KG1 (cell line): ENCODE results near the gene KCNK3.
"Not testable (repeated sequence)": the region's sequence is repeated elsewhere in the genome, so short reads cannot be mapped to it uniquely, and the experiment has no call there.

Experiments used
- DNase-seq: peaks from one replicate; lab custom pipeline; 2025; lab: John Stamatoyannopoulos, UW

The KCNK3 gene

GRCh38 chr2:26692279-26692896 is at the start of gene KCNK3:
KCNK3 (plus strand) TSS chr2:26692722; CDS start chr2:26692876, 154 bp downstream.
- no peak for DNase-seq

GRCh38 chr2:26644188-26644835 is 48.2 kb upstream of the KCNK3 start:
- no peak for DNase-seq

- no peak for DNase-seq
Observed at GRCh38 chr2:26645762-26646161, 46.8 kb upstream of the KCNK3 start.

- DNase-seq = no peak
Observed at GRCh38 chr2:26646986-26647672, 45.4 kb upstream of the KCNK3 start.

- no peak for DNase-seq
Observed at GRCh38 chr2:26647981-26648380, 44.5 kb upstream of the KCNK3 start.

GRCh38 chr2:26648516-26648915 is 44.0 kb upstream of the KCNK3 start:
- DNase-seq = no peak

DNA sequence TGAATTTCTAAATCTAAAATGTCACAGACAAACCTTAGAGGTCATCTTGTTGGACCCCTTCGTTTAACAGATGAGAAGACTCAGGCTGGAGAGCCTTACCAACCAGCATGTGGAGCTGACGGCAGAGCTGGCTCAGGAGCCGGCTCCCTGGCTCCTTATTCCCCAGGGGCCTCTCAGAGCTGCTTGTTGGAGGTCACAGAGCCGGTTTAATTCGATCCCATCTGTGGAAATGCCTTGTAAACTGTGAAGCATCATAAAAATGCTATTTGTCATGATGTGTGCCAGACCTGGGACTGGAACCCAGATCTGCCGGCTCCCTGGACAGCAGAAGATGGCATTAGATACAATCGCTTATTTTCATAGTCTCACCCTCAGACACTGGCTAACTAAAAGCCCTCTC is 43.2 kb upstream of the KCNK3 start:
- no peak for DNase-seq

- DNase-seq = no peak
Observed at GRCh38 chr2:26649992-26650712, 42.4 kb upstream of the KCNK3 start.

- no peak for DNase-seq
Observed at GRCh38 chr2:26650713-26651469, 41.6 kb upstream of the KCNK3 start.

GRCh38 chr2:26651470-26651771 is 41.1 kb upstream of the KCNK3 start:
- no peak for DNase-seq

GRCh38 chr2:26651799-26652198 is 40.7 kb upstream of the KCNK3 start:
- DNase-seq = no peak

DNA sequence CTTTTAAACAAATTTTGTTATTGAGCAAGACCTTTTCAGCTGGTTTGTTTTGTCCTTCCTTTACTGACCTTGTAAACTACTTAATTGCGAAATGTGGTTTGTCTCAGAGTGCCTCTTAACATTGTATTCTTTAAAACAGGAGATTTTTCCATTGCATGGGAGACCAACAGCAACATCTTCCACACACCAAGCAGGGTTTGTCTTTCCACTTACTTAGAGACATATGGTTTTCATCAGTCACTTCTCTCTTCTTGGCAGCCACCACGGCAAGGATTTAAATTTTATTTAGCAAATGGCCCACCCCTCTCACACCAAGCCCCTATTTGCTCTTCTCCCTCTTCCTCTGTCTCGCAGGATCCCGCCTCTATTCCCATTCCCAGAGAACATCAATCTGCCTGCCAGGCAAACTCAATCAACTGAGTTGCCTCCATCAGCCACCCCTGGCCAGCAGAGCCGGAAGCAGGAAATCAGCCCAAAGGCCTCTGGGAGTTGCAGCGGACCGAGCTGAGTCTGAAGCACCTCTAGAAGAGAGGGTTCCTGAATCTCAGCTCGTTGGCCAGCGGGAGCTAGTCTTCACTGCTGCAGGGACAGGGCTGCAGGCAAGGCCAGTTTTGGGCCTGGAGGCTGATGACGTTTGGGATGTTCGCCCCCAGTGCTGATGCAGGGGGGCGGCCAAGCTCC is 40.0 kb upstream of the KCNK3 start:
- DNase-seq = no peak

- DNase-seq = no peak
Observed at GRCh38 chr2:26653207-26654060, 39.1 kb upstream of the KCNK3 start.

GRCh38 chr2:26654061-26654340 is 38.5 kb upstream of the KCNK3 start:
- no peak for DNase-seq

DNA sequence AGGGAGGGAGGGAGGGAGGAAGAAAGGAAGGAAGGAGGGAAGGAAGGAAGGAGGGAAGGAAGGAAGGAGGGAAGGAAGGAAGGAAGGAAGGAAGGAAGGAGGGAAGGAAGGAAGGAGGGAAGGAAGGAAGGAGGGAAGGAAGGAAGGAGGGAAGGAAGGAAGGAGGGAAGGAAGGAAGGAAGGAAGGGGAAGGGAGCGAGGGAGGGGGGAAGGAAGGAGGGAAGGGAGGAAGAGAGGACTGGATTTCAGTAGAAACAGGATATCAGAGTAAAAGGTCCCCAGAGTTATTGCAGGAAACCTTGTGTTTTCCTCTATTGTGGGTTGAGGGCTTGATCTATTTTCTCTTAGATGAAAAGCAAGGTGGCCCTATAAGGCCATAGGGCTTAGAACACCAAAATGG is 37.4 kb upstream of the KCNK3 start:
- DNase-seq = not testable (repeated sequence)

GRCh38 chr2:26655611-26656195 is 36.8 kb upstream of the KCNK3 start:
- DNase-seq = no peak

DNA sequence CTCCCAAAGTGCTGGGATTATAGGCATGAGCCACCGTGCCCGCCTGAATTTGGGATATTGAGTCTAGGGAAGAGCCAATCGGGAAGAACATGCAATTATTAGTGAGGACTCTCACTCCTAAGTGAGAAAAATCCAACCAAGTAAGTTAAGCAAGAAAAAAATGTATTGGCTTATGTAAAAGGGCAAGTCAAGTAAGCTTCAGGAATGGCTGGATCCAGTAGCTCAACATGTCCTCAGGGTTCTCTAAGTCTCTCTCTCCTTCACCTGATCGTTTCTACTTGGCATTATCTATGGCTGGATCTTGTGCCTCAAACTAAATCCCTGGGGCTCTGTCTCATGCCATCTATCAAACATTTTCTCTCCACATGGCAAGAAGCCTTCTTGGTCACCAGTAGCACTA is 35.3 kb upstream of the KCNK3 start:
- no peak for DNase-seq

- no peak for DNase-seq
Observed at GRCh38 chr2:26658691-26659346, 33.7 kb upstream of the KCNK3 start.

- no peak for DNase-seq
Observed at GRCh38 chr2:26660363-26660962, 32.1 kb upstream of the KCNK3 start.

GRCh38 chr2:26665296-26665695 is 27.2 kb upstream of the KCNK3 start:
- not testable (repeated sequence) for DNase-seq
